Measurements from ENCODE around the gene C1orf116.
A peak's percentile ranks its signal among the peaks of the same experiment; 100 is the strongest.

The C1orf116 gene

DNA sequence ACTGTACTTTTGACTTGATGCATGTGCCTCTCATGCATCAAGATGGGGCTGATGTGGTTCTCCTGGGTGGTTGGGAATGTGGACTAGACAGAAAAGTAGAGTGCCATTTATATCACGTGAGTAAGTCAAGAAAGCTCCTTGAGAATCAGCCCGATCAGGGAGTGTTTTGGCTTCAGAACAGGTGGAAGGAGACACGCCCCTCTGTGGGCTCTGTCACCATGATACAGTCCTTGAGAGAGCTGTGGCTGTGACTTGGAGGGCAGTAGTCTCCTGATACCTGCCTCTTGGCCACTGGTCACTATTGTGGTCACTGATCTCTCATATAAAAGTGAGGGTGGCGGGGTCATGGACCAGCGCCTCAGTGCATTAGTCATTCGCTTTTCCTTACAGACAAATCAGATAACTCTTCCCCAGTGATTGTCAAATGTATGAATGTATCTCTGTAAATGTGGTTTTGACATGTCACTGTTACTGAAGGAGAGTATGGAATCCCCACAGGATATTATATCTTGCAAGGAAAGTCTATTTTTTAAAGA lies 47.2 kb upstream of the C1orf116 start:
- DNase-seq (ENCODE audit: low read depth in 1 of 2, low spot score in 1 of 2): no peak

GRCh38 chr1:207078578-207079132 lies 46.1 kb upstream of the C1orf116 start:
- no peak for DNase-seq (ENCODE audit: low read depth in 1 of 2, low spot score in 1 of 2)
- Histone ChIP-seq H3K27ac (replicated peaks) (no peak overlapping the region), H3K27me3 (ENCODE audit: insufficient read depth, poor library complexity, severe bottlenecking) (no peaks in the 10 kb centered on the region), H3K4me3 (replicated peaks; ENCODE audit: insufficient read depth, low read length) (no peak overlapping the region)
- TF ChIP-seq, protein P1, sequence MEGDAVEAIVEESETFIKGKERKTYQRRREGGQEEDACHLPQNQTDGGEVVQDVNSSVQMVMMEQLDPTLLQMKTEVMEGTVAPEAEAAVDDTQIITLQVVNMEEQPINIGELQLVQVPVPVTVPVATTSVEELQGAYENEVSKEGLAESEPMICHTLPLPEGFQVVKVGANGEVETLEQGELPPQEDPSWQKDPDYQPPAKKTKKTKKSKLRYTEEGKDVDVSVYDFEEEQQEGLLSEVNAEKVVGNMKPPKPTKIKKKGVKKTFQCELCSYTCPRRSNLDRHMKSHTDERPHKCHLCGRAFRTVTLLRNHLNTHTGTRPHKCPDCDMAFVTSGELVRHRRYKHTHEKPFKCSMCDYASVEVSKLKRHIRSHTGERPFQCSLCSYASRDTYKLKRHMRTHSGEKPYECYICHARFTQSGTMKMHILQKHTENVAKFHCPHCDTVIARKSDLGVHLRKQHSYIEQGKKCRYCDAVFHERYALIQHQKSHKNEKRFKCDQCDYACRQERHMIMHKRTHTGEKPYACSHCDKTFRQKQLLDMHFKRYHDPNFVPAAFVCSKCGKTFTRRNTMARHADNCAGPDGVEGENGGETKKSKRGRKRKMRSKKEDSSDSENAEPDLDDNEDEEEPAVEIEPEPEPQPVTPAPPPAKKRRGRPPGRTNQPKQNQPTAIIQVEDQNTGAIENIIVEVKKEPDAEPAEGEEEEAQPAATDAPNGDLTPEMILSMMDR (IDR thresholded peaks at IDR 0.05; ENCODE audit: insufficient read depth, low read length): no peak

More for the DNA sequence above, 47.2 kb upstream of the C1orf116 start:
- Histone ChIP-seq H3K4me3 (replicated peaks; ENCODE audit: insufficient read depth, low read length) (no peak overlapping the region), H3K27ac (replicated peaks) (no peak overlapping the region), H3K27me3 (ENCODE audit: insufficient read depth, poor library complexity, severe bottlenecking) (no peaks in the 10 kb centered on the region)
- TF ChIP-seq POLR2AphosphoS5 (IDR thresholded peaks at IDR 0.05; ENCODE audit: low read depth): no peak
- no peak for TF ChIP-seq GABPA (IDR thresholded peaks at IDR 0.05; ENCODE audit: low read depth)
- TF ChIP-seq SPI1 (IDR thresholded peaks at IDR 0.05; ENCODE audit: borderline replicate concordance, low read depth): no peak
- TF ChIP-seq, protein P2, sequence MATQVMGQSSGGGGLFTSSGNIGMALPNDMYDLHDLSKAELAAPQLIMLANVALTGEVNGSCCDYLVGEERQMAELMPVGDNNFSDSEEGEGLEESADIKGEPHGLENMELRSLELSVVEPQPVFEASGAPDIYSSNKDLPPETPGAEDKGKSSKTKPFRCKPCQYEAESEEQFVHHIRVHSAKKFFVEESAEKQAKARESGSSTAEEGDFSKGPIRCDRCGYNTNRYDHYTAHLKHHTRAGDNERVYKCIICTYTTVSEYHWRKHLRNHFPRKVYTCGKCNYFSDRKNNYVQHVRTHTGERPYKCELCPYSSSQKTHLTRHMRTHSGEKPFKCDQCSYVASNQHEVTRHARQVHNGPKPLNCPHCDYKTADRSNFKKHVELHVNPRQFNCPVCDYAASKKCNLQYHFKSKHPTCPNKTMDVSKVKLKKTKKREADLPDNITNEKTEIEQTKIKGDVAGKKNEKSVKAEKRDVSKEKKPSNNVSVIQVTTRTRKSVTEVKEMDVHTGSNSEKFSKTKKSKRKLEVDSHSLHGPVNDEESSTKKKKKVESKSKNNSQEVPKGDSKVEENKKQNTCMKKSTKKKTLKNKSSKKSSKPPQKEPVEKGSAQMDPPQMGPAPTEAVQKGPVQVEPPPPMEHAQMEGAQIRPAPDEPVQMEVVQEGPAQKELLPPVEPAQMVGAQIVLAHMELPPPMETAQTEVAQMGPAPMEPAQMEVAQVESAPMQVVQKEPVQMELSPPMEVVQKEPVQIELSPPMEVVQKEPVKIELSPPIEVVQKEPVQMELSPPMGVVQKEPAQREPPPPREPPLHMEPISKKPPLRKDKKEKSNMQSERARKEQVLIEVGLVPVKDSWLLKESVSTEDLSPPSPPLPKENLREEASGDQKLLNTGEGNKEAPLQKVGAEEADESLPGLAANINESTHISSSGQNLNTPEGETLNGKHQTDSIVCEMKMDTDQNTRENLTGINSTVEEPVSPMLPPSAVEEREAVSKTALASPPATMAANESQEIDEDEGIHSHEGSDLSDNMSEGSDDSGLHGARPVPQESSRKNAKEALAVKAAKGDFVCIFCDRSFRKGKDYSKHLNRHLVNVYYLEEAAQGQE (IDR thresholded peaks at IDR 0.05; ENCODE audit: insufficient replicate concordance, low read depth): no peak
- TF ChIP-seq, protein P1 (IDR thresholded peaks at IDR 0.05; ENCODE audit: insufficient read depth, low read length): no peak

DNA sequence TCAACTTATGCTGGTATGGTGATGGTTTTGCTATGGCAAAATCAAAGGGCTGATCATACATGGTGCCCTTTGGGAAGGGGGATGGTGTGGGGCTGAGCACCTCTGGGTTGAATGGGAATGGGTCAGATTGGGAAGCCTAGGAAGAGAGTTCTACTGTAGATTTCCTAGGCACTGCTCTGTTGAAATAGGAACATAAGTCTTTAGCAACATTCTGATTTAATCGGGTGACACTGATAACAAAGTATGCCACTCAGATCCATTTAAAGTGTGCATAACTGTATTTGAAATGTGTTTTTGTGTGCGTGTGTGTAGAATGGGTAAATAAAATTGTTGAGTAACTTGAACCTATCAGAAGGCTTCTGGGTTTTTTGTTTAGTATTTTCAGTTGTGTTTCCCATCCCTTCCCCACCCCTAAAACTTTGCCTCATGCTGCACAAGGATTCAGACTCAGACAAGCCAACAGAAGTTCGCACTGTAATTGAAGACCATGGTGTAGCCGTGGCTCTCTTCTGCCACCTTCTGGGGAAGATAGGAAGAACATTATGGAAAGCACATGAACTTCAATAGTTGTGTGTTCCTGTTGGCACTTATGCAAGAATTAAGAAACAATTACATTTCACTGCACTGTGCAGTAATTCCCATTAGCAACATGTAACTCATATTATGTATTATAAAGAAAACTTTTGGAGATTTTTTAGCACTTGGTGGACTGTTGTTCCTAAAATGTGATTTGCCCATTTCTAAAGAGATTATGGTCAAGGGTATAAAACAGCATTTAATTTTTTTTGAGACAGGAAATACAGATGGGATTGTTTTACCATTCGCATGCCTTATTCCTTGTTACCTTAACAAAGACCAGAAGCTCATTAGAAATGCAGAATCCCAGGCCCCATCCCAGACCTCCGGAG lies 45.2 kb upstream of the C1orf116 start:
- TF ChIP-seq GABPA (IDR thresholded peaks at IDR 0.05; ENCODE audit: low read depth) (no peak), POLR2AphosphoS5 (IDR thresholded peaks at IDR 0.05; ENCODE audit: low read depth) (no peak)
- TF ChIP-seq, protein P1 (IDR thresholded peaks at IDR 0.05; ENCODE audit: insufficient read depth, low read length): peak; percentile 74
- TF ChIP-seq, protein P2 (IDR thresholded peaks at IDR 0.05; ENCODE audit: insufficient replicate concordance, low read depth): no peak
- Histone ChIP-seq H3K27me3 (ENCODE audit: insufficient read depth, poor library complexity, severe bottlenecking) (no peaks in the 10 kb centered on the region), H3K27ac (replicated peaks) (no peak overlapping the region), H3K4me3 (replicated peaks; ENCODE audit: insufficient read depth, low read length) (no peak overlapping the region)
- peak; percentile 61 to 83 for DNase-seq (ENCODE audit: low read depth in 1 of 2, low spot score in 1 of 2)
